Spinal cord (tissue), 10 donors: Measurements from ENCODE around the gene MED12. TPM values are rescaled to one million over a fixed set of nuclear protein-coding genes. Genes with fewer than 3 reads are reported as not detected.
A peak's percentile ranks its signal among the peaks of the same experiment; 100 is the strongest.

Source experiments
- DNase-seq, 6 donors: peaks; one replicate each; pipeline versions ENCODE4 v3.0.0 to v3.0.0-alpha.2; 2013 to 2015; ENCODE audit warnings: low spot score in 6 of 6, low read depth in 4 of 6
- H3K27ac ChIP-seq: one replicate; pipeline ENCODE4 v1.5.1; 2013; ENCODE audit warnings: low read depth, low read length, control low read depth
- H3K27me3 ChIP-seq: one replicate; pipeline ENCODE4 v1.6.1; 2013; ENCODE audit warnings: low read length; ENCODE audit not compliant: control insufficient read depth, insufficient read depth
- H3K36me3 ChIP-seq: one replicate; pipeline ENCODE4 v1.6.1; 2013; ENCODE audit warnings: low read length; ENCODE audit not compliant: control insufficient read depth, insufficient read depth
- H3K4me1 ChIP-seq: one replicate; pipeline ENCODE4 v1.6.1; 2013; ENCODE audit warnings: low read length; ENCODE audit not compliant: control insufficient read depth, insufficient read depth
- H3K4me3 ChIP-seq: one replicate; pipeline ENCODE4 v1.5.1; 2013; ENCODE audit warnings: low read depth, low read length, control low read depth
- H3K9me3 ChIP-seq: one replicate; pipeline ENCODE4 v1.6.1; 2013; ENCODE audit warnings: low read length; ENCODE audit not compliant: control insufficient read depth, insufficient read depth
- WGBS: methylation state at CpG from one replicate; pipeline ENCODE4 v1.1.5; 2013; ENCODE audit warnings: missing lambda C conversion rate; ENCODE audit not compliant: insufficient coverage; 5-methylcytosine and 5-hydroxymethylcytosine counted together
- long read RNA-seq, 4 donors: transcript quantifications; one replicate each; lab custom pipeline, GENCODE V29; 2026
- polyA plus RNA-seq, 2 donors: library from polyadenylated mRNA; unstranded; fragments of 120-200 nt; gene quantifications; one replicate each; pipeline ENCODE4 v1.2.1, GENCODE V29; 2013; ENCODE audit not compliant: insufficient read length in 2 of 2
- total RNA-seq, 2 donors: library from RNA; depleted of rRNA in 1 of 2; stranded (reverse); fragments of 120-200 nt in 1 of 2; fragments of >200 nt in 1 of 2; gene quantifications; one replicate each; pipeline versions ENCODE4 v1.2.3 to v1.2.4, GENCODE V29; 2013 to 2014
- donor health status: healthy.

The MED12 gene
- total RNA-seq, result 10 to 100 TPM; 23.4 to 26.0 TPM
- 10 to 100 TPM; 33.8 to 39.7 TPM for polyA plus RNA-seq
- long read RNA-seq, donor 1, result 0 reads
- long read RNA-seq, donor 2, partial matches to known transcripts, result 0 of 1 reads
- long read RNA-seq, donor 2, other reads (novel, unspliced or antisense), result 0 of 1 reads
- long read RNA-seq, donor 3, result 0 reads
- long read RNA-seq, donor 4, result 0 reads

GRCh38 chrX:71118032-71118984 lies at the start of gene MED12:
TSS of gene MED12 (plus strand) at chrX:71118596. CDS start at chrX:71118755, 159 bp downstream.
- DNase-seq, result peak; percentile 57 to 96 (median 75)

GRCh38 chrX:71070531-71070930 lies 47.9 kb upstream of the MED12 start:
- no peaks in the 10 kb centered on the region for H3K9me3 ChIP-seq
- WGBS, result 63% methylated on average over 4 of the region's 5 CpGs
- no peak overlapping the region for H3K4me3 ChIP-seq
- H3K36me3 ChIP-seq, result no peaks in the 10 kb centered on the region
- no peaks in the 10 kb centered on the region for H3K27me3 ChIP-seq
- no peak overlapping the region for H3K27ac ChIP-seq
- DNase-seq, result no peak
- H3K4me1 ChIP-seq, result peaks cover 3% of the 10 kb centered on the region

More at GRCh38 chrX:71118032-71118984, at the start of gene MED12:
- Histone ChIP-seq H3K36me3 (peaks cover 13% of the 10 kb centered on the region), H3K4me3 (peak within 1 kb of the TSS; percentile 69), H3K4me1 (peaks cover 6% of the 10 kb centered on the region), H3K27ac (peak within 1 kb of the TSS; percentile 81), H3K27me3 (no peaks in the 10 kb centered on the region), H3K9me3 (no peaks in the 10 kb centered on the region)
- 20% methylated on average over 51 of the region's 56 CpGs for WGBS

GRCh38 chrX:71081330-71082123 lies 36.9 kb upstream of the MED12 start:
- no peaks in the 10 kb centered on the region for H3K4me1 ChIP-seq
- no peaks in the 10 kb centered on the region for H3K36me3 ChIP-seq
- no peaks in the 10 kb centered on the region for H3K9me3 ChIP-seq
- H3K4me3 ChIP-seq, result no peak overlapping the region
- H3K27ac ChIP-seq, result no peak overlapping the region
- H3K27me3 ChIP-seq, result no peaks in the 10 kb centered on the region
- DNase-seq, result no peak
- WGBS, result no CpG with 5 or more reads among the region's 3 CpGs

DNA sequence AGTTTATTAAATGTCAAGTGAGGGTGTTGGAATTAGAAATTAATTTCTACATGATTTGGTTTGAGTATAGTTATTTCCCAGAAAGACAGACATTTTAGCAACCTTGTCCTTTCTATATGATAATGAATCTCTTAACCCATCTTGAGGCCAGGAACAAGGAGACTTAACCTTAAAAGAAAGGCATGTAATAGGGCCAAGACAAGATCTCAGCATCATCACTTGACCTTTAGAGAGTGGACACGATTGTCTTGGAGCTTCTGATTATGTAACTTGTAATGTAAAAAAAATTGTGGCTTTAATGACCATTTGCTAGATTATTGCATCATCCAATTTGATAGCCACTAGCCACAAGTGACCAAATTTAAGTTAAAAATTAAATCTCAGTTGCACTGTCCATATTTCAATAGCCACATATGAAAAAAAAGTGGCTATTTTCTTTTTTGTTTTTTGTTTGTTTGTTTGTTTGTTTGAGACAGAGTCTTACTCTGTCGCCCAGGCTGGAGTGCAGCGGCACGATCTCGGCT lies 36.2 kb upstream of the MED12 start:
- H3K9me3 ChIP-seq, result no peaks in the 10 kb centered on the region
- H3K27me3 ChIP-seq, result no peaks in the 10 kb centered on the region
- H3K36me3 ChIP-seq, result no peaks in the 10 kb centered on the region
- no peaks in the 10 kb centered on the region for H3K4me1 ChIP-seq
- no peak overlapping the region for H3K27ac ChIP-seq
- no peak for DNase-seq
- 90% methylated on average over 4 of the region's 5 CpGs for WGBS
- no peak overlapping the region for H3K4me3 ChIP-seq

- no peak for DNase-seq
- H3K9me3 ChIP-seq, result no peaks in the 10 kb centered on the region
- 92% methylated on average over 4 of the region's 4 CpGs for WGBS
- no peaks in the 10 kb centered on the region for H3K4me1 ChIP-seq
- no peak overlapping the region for H3K4me3 ChIP-seq
- no peaks in the 10 kb centered on the region for H3K36me3 ChIP-seq
- H3K27ac ChIP-seq, result no peak overlapping the region
- no peaks in the 10 kb centered on the region for H3K27me3 ChIP-seq
Measured at GRCh38 chrX:71082822-71083221, 35.6 kb upstream of the MED12 start.

GRCh38 chrX:71085900-71086299 lies 32.5 kb upstream of the MED12 start:
- Histone ChIP-seq H3K4me3 (no peak overlapping the region), H3K9me3 (no peaks in the 10 kb centered on the region), H3K27ac (peak overlapping the region; percentile 25), H3K36me3 (no peaks in the 10 kb centered on the region), H3K27me3 (no peaks in the 10 kb centered on the region), H3K4me1 (no peaks in the 10 kb centered on the region)
- WGBS, result 69% methylated on average over 2 of the region's 4 CpGs
- DNase-seq, result no peak

- H3K27ac ChIP-seq, result no peak overlapping the region
- no peak for DNase-seq
- 62% methylated on average over 2 of the region's 5 CpGs for WGBS
- peaks cover under 1% of the 10 kb centered on the region for H3K4me1 ChIP-seq
- H3K36me3 ChIP-seq, result no peaks in the 10 kb centered on the region
- no peaks in the 10 kb centered on the region for H3K27me3 ChIP-seq
- H3K9me3 ChIP-seq, result no peaks in the 10 kb centered on the region
- H3K4me3 ChIP-seq, result no peak overlapping the region
Measured at GRCh38 chrX:71091263-71091662, 27.1 kb upstream of the MED12 start.

DNA sequence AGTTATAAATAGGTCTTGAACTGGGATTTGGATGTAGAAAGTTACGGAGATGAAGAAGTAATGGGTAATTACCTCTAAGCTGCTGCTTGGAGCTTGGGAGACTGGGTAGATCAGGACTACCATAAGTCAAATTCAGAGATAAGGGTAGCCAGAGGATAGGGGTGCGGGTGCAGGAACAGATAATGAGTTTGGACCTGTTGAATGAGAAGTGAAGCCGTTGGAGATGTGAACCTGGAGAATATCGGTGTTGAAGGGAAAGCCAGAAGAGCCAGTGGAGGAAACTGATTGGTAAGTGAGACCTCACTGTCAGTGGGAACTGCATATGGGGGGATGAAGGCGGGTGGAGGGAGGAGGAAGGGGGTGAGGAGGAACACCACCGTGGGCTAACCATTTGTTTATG lies 23.4 kb upstream of the MED12 start:
- H3K4me1 ChIP-seq, result peaks cover 11% of the 10 kb centered on the region
- H3K9me3 ChIP-seq, result no peaks in the 10 kb centered on the region
- H3K36me3 ChIP-seq, result no peaks in the 10 kb centered on the region
- H3K27ac ChIP-seq, result no peak overlapping the region
- 45% methylated on average over 4 of the region's 6 CpGs for WGBS
- peak overlapping the region; percentile 62 for H3K4me3 ChIP-seq
- no peaks in the 10 kb centered on the region for H3K27me3 ChIP-seq
- no peak for DNase-seq

DNA sequence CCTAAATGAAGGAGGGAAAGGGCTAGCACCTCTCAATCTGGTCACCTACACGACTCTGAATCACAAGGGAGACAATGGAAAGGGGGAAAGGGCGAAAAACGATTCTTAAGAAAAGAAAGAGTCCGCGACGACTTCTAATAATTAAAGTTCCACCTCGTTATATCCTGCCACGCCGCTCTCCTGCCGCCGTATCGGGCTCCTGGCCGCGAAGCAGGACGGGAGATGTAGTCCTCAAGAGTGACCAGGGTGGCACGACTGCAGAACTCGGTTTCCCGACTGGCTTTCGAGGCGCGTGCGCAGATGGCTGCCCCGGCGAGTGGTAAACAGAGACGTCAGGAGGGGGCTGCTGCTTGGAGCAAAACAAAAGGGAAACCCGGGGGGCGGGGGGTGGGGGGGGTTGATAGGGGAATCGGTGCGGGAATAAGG lies 22.8 kb upstream of the MED12 start, which contains the start of gene FOXO4:
FOXO4 (plus strand) TSS at position 297 of the 426 bp plus-strand sequence. CDS start 678 bp downstream, outside the sequence.
- peak; percentile 58 to 96 (median 78) for DNase-seq
- 3% methylated on average over 25 of the region's 29 CpGs for WGBS
- H3K36me3 ChIP-seq, result peaks cover under 1% of the 10 kb centered on the region
- no peaks in the 10 kb centered on the region for H3K9me3 ChIP-seq
- no peaks in the 10 kb centered on the region for H3K27me3 ChIP-seq
- H3K4me3 ChIP-seq, result peak within 1 kb of the TSS; percentile 62
- peaks cover 11% of the 10 kb centered on the region for H3K4me1 ChIP-seq
- peak within 1 kb of the TSS; percentile 53 for H3K27ac ChIP-seq
